RPMI7951 (cell line): ENCODE measurements around the gene CDC42BPA. TPM values are rescaled to one million over a fixed set of nuclear protein-coding genes. Genes with fewer than 3 reads are reported as not detected.
A peak's percentile ranks its signal among the peaks of the same experiment; 100 is the strongest.

Experiments used
- DNase-seq: peaks from one replicate; pipeline ENCODE4 v3.0.0-alpha.2; 2012; ENCODE audit warnings: low read depth
- total RNA-seq: library from RNA; depleted of rRNA; stranded (reverse); fragments of >200 nt; shearing (Covaris generic); gene quantifications from 2 replicates; pipeline ENCODE4 v1.2.3, GENCODE V29; 2014

Gene CDC42BPA
- total RNA-seq, 1 experiment from 2014 or later: 25.8 TPM

DNA sequence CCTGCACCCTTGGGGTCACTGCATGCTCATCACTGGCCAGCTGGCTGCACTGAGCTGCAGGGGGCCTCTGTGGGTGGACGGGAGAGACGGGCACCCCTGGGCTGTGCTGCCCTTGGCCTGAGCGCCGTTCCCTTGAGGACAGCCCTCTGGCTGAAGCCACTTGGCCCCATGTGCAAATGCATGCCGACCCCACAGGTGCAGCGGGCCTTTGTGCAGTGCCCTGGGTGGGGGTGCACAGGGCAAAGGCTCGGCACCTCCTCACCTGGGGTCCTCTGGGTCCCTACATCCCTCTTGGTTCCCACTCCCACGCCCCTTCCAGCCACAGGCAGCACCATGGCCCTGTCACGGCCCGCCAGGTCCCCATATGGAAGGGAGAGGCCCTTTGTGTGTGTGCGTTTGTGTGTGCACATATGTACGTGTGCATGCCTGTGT is 336.9 kb downstream of the CDC42BPA start:
- DNase-seq: no peak

DNA sequence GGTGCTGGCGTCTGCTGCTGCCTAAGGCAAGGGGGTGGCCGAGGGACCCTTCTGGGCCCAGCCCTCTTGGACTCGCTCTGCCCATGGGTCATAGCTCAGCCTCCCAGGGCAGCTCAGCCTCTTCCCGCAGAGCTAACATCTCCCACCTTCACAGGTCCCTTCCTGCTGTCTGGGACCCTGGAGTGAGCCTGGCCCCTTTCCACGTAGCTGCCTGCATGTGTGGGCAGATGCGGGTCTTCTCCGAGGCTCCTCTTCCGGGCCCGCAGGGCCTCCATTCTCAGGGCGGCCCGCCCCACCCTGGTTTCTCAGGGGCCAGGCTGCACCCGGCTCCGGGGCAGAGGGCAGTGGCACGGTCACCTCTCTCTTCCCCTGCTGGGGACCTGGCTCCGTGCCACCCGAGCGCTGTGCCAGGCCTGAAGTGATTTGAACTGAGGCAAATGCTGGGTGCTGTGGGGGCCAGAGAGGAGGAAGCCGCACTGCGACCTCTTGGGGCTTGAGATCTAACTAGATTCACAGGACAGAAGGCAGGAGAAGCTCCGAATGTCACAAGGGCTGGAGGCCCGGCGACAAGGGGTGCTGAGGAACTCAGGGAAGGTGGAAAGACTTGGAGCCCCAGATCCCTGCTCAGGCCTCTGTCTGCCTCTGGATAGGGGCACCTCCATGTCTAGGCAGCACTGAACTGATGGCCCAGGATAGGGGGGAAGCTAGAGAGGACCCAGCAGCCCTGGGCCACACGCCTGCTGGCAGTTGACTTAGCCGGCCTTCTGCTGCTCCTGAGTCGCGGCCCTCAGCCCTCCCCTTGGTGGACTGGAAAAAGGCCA is 337.5 kb downstream of the CDC42BPA start:
- DNase-seq: no peak

DNA sequence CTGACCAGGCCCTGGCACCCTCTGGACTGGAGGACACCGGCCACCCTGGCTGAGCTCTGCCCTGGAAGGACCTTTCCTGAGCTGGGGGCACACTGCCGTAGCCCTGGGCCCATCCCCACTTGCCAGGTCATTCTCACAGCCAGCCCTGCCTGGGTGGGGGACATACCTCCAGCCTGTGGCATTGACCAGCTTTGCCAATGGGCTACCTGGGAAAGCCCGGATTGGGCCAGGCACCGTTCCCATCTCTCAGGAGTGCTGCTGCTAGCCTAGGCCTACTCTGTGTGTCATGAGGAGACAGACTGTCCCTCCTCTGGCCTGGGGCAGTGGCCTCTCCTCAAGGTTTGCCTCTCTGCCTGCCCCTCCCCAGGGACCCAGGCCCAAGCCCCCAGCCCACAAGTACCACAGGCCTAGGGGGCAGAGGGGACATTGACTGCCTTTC is 338.2 kb downstream of the CDC42BPA start:
- DNase-seq: no peak

DNA sequence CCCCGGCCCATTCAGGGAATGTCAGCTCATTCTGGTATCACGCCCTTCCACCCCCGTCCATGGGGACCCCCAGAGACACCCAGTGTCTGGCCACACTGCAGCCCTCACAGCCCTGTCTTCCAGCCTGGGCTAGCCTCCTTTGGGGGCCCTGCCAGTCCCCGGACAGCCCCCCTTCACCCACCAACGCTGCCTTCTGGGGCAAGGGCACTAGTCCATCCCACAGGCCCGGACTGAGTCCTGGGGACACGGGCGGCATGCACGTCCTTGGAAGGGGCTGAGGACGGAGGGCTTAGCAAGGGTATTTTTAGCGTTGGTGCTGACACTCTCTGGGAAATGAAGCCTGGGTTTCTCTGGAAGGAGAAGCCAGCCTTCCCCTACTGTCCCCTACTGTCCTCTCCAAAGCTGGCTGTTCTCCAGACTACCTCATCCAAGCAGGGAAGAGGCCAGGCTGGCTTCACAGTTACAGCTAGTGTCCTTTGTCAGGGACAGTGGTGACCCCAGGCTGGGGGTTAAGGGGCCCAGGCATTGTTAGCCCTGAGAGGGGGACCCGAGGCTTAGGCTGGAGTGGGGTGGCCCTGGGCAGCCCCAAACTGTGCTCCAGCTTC is 338.7 kb downstream of the CDC42BPA start:
- DNase-seq: no peak

DNA sequence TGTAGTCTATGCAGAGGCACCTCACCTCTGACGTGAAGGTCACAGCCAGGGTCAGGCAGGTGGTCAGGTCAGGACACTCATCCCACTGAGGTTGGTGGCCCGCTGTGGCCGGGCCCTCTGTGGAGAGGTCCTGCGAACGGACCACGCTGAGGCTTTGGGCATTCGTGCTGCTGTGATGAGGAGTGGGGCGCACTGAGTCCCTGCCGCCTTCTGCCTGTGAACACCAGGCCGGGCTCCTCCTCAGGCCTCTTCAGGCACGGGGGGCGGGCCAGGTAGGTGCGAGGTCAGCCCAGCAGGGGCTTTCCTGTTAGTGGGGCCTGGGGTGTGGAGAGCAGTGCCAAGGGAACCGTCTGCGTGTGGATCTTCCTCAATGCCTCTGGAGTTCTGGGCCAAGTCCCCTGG is 339.2 kb downstream of the CDC42BPA start:
- no peak for DNase-seq

DNA sequence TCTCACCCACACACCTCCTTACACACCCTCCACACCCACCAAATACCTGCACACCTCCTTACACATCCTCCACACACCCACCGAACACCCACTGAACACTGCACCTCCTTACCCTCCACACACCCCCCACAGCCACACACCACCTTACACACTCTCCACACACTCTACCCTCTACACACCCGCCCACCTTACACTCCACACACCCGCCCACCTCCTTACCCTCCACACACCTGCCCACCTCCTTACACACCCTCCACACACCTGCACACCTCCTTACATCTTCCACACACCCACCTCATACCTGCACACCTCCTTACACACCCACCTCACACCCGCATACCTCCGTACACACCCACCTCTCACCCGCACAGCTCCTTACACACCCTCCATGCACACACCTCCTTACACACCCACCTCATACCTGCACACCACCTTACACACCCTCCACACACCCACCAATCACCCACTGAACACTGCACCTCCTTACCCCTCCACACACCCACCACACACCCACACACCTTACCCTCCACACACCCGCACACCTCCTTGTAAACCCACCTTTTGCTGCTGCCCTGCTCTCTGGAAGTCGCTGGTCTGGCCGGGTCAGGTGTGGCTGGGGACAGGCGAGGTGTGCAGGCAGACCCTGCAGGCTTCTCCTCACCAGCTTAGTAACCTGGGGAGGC is 339.7 kb downstream of the CDC42BPA start:
- DNase-seq: no peak

DNA sequence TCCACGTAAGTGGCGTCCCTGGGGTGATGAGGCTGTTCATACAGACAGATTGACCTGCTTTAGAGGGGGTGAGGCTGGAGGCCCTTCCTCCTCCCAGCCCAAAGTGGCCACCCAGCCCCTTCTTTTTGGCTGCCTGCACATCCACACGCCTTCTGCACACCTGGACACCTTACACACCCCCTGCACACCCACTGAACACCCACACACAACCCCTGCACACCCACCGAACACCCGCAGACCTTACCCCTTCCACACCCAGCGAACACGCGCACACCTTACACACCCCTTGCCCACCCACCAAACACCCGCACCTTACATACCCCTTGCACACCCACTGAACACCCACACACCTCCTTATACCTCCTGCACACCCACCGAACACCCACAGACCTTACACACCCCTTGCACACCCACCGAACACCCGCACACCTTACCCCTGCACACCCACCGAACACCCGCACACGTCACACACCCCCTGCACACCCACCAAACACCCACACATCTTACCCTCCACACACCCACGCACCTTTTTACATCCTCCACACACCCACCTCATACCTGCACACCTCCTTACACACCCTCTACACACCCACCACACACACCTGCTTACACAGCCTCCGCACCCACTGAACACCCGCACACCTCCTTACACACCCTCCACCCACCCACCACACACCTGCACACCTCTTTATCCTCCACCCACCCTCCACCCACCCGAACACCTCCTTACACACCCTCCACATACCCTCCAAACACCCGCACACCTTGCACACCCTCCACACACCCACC is 340.5 kb downstream of the CDC42BPA start:
- no peak for DNase-seq

DNA sequence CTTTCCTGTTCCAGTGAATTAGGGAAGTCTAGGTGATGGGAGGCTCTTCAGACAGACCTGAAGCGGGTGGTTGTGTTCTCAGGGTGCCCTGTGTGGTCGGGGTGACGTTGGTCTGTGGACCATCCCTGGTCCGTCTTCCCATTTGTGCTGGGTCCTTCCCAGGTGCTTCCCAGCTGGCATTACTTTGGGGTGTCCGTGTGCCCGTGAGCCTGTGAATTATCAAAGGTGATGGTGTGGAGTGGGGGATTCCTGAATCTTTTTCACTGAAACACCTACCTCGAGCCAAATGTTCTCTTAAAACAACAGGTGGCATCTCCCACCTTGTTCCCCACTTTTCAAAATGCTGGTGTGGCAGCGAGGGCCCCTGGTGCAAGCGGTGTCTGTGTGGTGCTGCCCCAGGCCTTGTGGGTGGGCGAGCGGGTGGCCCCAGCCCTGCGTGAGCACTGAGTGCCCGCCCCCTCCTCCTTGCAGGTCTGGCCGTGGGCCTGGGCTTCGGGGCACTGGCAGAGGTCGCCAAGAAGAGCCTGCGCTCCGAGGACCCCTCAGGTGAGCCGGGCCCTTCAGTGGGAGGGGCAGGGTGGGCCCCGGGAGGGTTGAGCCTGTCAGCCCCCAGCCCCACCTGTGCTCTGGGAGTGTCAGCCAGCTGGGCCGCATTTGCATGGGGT is 341.2 kb downstream of the CDC42BPA start:
- DNase-seq: no peak

DNA sequence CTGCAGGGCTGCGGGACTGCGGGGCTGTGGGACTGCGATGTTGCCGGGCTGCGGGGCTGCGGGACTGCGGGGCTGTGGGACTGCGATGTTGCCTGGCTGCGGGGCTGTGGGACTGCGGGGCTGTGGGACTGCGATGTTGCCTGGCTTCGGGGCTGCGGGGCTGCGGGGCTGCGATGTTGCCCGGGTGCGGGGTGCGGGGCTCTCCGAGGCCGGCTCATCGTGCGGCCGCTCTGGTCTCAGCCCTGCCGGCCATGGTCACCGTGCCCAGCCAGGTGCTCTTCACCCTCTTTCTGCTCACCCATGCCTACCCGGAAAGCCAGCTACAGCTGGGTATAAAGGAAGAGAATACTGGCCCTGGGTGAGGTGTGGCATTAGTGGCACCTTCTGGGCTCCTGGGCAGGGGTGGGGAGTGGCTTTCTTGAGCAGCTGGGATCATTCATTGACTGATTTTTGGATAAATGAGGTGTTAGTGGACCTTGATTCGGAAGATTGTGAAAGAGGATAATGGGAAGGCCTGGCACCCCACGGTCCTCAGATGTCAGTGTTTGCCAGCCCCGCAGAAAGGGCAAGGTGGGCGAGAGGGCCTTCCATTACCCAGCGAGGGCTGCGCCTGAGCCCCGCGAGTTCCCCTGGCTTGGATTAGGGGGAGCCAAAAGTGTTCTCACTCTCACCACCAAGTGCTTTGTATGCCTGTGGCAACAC is 341.9 kb downstream of the CDC42BPA start:
- DNase-seq: no peak

DNA sequence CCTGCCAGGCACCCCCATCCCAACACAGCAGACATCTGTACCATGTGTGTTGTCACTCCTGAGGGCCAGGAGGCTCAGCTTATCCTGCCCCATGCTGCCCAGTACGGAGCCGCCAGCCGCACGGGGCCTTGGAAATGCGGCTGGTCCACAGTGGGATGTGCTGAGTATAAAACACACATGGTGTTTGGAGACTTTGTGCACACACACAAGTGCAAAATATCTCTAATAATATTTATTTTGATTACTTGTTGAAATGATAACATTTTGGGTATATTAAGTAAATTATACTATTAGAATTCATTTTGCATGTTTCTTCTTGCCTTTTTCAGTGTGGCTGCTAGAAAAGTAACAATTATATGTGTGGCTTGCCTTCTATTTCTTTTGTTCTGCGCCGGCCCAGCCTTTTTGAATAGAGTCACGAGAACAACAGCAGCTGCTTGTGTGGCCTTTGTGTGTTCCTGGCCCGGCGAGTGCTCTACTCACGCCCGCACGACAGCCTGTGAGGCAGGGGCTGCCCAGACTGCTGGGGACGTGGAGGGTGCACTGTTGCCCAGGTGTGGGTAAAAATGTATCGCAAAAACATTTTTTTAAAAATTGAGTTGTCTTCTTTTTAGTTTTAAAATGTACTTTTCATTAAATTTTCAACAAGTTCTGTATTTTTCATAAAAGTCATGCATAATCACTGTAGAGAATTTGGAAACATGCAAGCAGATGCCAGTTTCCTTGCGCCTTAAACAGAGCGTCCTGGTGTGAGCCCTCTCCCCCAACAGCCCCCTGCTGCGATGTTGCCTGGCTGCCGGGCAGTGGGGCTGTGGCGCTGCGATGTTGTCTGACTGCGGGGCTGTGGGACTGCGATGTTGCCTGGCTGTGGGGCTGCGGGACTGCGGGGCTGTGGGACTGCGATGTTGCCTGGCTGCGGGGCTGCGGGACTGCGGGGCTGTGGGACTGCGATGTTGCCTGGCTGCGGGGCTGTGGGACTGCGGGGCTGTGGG is 342.7 kb downstream of the CDC42BPA start:
- no peak for DNase-seq

DNA sequence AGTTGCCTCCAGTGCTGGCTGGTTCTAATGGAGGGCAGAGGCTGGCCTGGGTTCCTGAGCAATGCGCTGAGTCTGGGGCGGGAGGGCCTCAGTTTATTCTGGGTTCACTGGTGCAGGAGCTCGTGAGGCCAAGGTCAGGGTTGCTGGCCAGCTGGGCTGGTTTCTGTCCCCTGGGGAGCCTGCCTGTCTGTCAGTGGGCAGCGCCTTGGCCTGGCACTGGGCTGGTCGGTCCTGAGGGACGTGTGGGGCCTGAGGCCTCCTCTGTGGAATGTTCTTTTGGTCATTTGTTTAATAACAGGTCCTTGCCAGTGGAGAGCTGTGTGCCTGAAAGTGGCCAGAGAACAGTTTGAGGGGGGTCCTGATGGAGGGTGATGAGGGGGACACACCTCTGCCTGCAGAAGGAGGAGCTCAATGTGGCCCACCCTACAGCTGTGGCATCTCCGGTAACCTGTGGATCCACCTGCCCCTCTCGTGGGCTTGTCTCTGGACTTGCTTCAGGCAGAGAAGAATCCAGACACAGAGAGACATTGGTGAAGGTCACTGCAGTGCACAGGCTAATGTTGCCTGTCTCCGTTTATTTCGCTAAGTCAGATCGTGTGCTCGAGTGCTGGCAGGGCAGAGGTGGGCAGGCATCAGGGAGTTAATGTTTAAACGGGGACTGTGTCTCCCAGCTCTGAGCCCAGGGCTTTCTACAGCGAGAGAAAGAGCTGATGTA is 343.6 kb downstream of the CDC42BPA start:
- no peak for DNase-seq

DNA sequence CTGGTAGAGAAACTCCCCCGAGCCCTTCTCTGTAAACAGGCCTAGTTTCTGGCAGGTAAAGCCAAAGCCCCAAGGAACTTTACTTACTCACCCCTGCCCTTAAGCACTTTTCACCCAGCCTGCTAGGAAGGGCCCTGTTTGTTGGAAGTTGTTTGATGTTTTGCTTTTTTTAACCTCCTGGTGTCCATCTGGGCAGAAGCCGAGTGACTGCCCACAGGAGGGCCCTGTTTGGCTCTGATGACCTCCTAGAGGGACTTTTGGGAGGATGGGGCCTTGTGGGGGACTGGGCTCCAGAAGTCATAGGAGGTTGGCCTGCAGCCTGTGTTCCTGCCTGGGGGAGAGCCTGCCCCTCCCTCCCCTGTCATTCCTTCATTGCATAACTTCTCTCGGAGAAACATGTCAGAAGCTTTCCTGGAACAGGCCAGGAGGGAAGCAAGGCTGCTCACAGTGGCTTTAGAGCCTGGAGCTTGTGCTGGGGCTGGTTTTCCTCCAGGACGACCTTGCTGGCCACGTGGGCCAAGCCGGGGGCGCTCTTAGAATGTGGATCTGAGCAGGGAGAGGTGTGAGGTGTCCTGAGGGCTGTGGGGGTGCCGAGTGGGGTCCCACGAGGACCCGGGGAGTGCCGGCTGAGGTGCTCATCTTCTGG is 344.3 kb downstream of the CDC42BPA start:
- peak; percentile 20 for DNase-seq

DNA sequence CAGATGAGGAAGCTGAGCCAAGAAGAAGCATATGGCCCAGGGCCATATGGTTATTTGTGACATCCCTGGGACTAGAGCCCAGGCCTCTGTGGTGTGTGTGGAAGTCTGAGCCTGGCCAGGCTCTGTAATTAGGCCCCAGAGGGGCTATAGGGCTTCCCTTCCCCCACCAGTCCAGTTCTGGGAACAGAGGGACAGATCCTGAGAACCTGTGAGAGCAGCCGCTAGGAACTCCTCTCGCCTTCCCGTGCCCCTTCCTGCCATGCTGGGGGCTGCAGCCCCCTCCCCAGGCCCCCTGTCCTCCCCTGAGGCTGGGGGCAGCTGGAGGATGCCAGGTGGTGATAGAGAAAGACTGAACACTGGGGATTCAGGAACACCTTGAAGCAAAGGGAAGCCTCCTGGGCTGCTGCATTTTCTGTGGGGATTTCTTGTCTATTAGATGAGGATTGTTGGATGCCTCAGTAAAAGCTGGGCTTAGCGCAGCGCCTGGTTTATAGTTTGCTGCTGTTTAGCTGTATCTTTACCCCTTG is 344.9 kb downstream of the CDC42BPA start:
- peak; percentile 22 for DNase-seq

DNA sequence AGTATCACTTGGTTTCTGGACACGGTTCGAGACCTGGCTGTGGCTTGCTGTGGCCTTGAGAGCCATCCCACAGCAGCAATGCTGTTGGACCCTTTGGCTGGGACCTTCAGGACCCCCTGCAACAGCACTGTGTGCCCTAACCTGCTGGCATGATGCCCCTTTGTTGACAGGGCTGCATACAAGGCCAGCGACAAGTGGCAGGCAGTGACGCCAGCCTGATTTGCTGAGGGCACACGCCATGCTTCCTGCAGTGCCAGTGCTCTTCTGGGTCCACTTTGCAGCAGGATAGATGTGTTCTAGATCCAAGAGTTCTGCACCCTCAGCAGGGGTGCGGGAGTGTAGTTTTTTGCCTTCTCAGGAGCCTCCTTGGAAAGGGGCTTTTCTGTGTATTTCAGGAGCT is 345.4 kb downstream of the CDC42BPA start:
- DNase-seq: no peak

DNA sequence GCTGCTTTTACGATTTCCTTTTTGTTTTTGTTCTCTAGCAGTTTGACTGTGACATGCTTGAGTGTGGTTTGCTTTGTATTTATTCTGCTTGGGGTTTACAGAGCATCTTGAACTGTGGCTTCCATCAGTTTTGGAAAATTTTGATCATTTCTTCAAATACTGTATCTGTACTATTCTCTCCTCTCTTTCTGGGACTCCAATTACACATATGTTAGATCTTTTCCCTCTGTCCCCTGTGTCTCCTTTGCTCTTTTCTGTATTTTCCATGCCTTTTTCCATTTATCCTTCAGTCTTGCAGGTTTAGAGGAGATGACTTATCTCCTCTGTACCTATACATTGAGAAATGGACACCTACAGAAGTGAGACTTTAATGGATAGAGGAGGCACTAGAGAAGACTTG is 346.5 kb downstream of the CDC42BPA start:
- no peak for DNase-seq

DNA sequence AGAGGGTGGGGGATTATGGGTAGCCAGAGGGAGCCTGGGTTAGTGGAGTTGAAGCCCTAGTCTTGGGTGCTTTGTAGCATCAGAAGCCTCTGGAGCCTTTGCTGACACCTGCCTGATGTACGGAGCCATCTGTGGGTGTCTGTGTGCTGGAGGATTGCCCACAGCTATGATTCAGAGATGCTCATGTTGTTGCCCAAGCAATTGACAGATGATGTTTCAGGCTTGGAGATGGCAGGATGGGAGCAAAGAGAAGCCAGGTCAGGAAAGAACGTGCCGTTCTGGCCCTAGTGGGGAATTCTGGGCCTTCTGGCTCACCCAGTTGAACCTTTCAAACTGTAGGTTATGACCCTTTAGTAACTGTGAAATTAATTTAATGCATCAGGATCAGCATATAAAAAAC is 350.6 kb downstream of the CDC42BPA start:
- peak; percentile 57 for DNase-seq

DNA sequence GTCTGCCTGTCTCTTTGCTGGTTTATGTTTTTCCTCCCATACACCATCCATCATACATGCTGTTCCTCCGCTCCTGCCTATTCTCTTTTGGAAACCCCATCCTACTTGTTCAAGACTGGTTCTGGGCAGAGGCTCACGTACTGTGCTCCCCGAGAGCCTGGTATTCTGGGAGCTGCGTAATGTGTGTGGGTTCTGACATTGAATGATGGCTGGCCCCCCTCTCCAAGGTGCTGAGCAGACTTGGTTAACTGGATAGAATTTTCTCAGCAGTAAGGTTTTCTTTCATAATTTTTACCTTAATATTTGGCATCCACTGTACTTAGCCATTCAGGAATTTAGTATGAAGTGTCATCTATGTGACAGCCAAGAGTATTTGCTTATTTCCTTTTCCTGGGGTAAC is 351.6 kb downstream of the CDC42BPA start:
- no peak for DNase-seq
